Keratinocyte (primary cell): Measurements from ENCODE around the gene RNF149. TPM values are rescaled to one million over a fixed set of nuclear protein-coding genes. Genes with fewer than 3 reads are reported as not detected.

Experiments used
- DNase-seq: peaks from one replicate; pipeline ENCODE4 v3.0.0-alpha.2; 2011; ENCODE audit warnings: low read depth, missing footprints, low spot score
- FAIRE-seq: peaks from 2 replicates; lab custom pipeline; 2011; peaks lifted over from hg19 to GRCh38; lab: Jason Lieb, UNC
- H2AFZ ChIP-seq: 2 replicates; pipeline ENCODE4 v1.6.0; 2012; ENCODE audit warnings: low read length, control low read depth, inconsistent platforms; ENCODE audit not compliant: control insufficient read depth
- H3K27ac ChIP-seq: 2 replicates; pipeline ENCODE4 v1.5.1; 2011; ENCODE audit warnings: low read length; ENCODE audit not compliant: control insufficient read depth, insufficient read depth
- H3K27me3 ChIP-seq: 3 replicates; pipeline ENCODE4 v1.6.0; 2011; ENCODE audit warnings: low read length; ENCODE audit not compliant: control insufficient read depth, insufficient read depth; ENCODE audit errors: extremely low read depth
- H3K36me3 ChIP-seq, 2 experiments: 2 replicates in 1 of 2; 3 replicates in 1 of 2; pipeline ENCODE4 v1.5.1; 2011; ENCODE audit warnings: low read length in 2 of 2, mild to moderate bottlenecking in 1 of 2; ENCODE audit not compliant: control insufficient read depth in 2 of 2, insufficient read depth in 2 of 2; ENCODE audit errors: extremely low read depth in 1 of 2
- H3K4me1 ChIP-seq: 3 replicates; pipeline ENCODE4 v1.5.1; 2011; ENCODE audit warnings: low read length; ENCODE audit not compliant: control insufficient read depth, insufficient read depth; ENCODE audit errors: extremely low read depth
- H3K4me2 ChIP-seq: 3 replicates; pipeline ENCODE4 v1.6.0; 2011; ENCODE audit warnings: low read depth, low read length; ENCODE audit not compliant: control insufficient read depth, insufficient read depth; ENCODE audit errors: extremely low read depth
- H3K4me3 ChIP-seq, 3 experiments: fragments of 200-600 bp in 1 of 3; sonication (generic) in 1 of 3; 2 replicates in 2 of 3; 3 replicates in 1 of 3; pipeline ENCODE4 v1.5.1; 2011 to 2016; ENCODE audit warnings: low read length in 3 of 3, mild to moderate bottlenecking in 3 of 3, control low read depth in 2 of 3, inconsistent platforms in 1 of 3, low read depth in 1 of 3, mixed read lengths in 1 of 3, mixed run types in 1 of 3, moderate library complexity in 1 of 3; ENCODE audit not compliant: control insufficient read depth in 2 of 3, insufficient read depth in 2 of 3; ENCODE audit errors: extremely low read depth in 1 of 3
- H3K79me2 ChIP-seq: 2 replicates; pipeline ENCODE4 v1.6.0; 2012; ENCODE audit warnings: low read length; ENCODE audit not compliant: control insufficient read depth, insufficient read depth
- H3K9ac ChIP-seq: 3 replicates; pipeline ENCODE4 v1.6.0; 2011; ENCODE audit warnings: low read length; ENCODE audit not compliant: control insufficient read depth, insufficient read depth; ENCODE audit errors: extremely low read depth
- H3K9me1 ChIP-seq: 3 replicates; pipeline ENCODE4 v1.6.0; 2011; ENCODE audit warnings: low read length; ENCODE audit not compliant: control insufficient read depth, insufficient read depth; ENCODE audit errors: extremely low read depth
- H3K9me3 ChIP-seq: 2 replicates; pipeline ENCODE4 v1.5.1; 2012; ENCODE audit warnings: low read depth, low read length; ENCODE audit not compliant: control insufficient read depth
- H4K20me1 ChIP-seq: 3 replicates; pipeline ENCODE4 v1.6.0; 2011; ENCODE audit warnings: low read length; ENCODE audit not compliant: control insufficient read depth, insufficient read depth; ENCODE audit errors: extremely low read depth
- EZH2 ChIP-seq: IDR thresholded peaks from one replicate; pipeline ENCODE4 v1.6.1; 2012; ENCODE audit warnings: inconsistent platforms, mild to moderate bottlenecking, low read length, moderate library complexity
- dilution Hi-C: fragments of 300-500 bp; cut with MboI; formaldehyde crosslinking; loops from one replicate; pipeline ENCODE4 v1.7.0; 2020; ENCODE audit warnings: low sequenced_read_pairs; ENCODE audit not compliant: extremely low pct_ligation_motif_present
- polyA plus RNA-seq, 5 experiments: library from polyadenylated mRNA; depleted of rRNA in 3 of 5; stranded (reverse) in 3 of 5; stranded (forward) in 1 of 5; unstranded in 1 of 5; fragments of >200 nt; gene quantifications; 1 replicate in 1 of 5; 2 replicates in 3 of 5; 3 replicates in 1 of 5; pipeline versions ENCODE4 v1.2.1 to v1.2.3, GENCODE V29; 2011 to 2012; ENCODE audit warnings: missing spikeins in 2 of 5, low read depth in 1 of 5, low replicate concordance in 1 of 5
- TF ChIP-seq, protein P1 (sequence below), 3 experiments: IDR thresholded peaks in 1 of 3; conservative IDR thresholded peaks in 1 of 3; optimal IDR thresholded peaks in 1 of 3; 2 replicates in 2 of 3; 3 replicates in 1 of 3; pipeline versions ENCODE3 to v1.5.1; 2011; ENCODE audit warnings: low read length in 3 of 3, mild to moderate bottlenecking in 3 of 3, moderate library complexity in 2 of 3, control low read depth in 1 of 3, inconsistent platforms in 1 of 3; ENCODE audit not compliant: insufficient read depth in 2 of 3; ENCODE audit errors: extremely low read depth in 1 of 3

Gene RNF149
- polyA plus RNA-seq, 1 donor (not counting 4 experiments of a cell fraction or from before 2014, with no cell fraction given): 68.0 TPM

DNA sequence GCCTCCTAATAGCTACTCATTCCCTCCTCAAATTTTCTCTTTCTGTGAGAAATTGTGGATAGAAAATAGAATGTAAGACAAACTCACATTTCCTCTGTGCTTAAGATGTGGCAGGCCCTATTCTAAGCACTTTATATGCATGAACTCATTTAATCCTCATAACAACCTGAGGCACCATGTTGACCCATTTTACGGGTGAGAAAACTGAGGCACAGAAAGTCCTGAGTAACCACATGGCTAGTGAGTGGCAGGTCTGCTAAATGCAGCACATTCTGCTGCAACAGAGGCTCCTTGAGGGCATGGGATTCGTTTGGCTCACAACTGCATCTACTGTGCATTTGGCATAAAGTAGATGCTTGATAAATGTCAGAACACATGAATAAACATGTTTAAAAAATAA lies 22.7 kb upstream of the RNF149 start:
- Histone ChIP-seq H3K9me1 (no peaks in the 10 kb centered on the region), H3K27ac (peak overlapping the region; percentile 54), H3K4me3 (no peak overlapping the region), H3K79me2 (no peaks in the 10 kb centered on the region), H3K36me3 (no peaks in the 10 kb centered on the region), H3K27me3 (no peaks in the 10 kb centered on the region), H2AFZ (peak overlapping the region; percentile 80), H3K9me3 (no peaks in the 10 kb centered on the region), H4K20me1 (no peaks in the 10 kb centered on the region), H3K4me1 (peaks cover 35% of the 10 kb centered on the region), H3K9ac (no peak overlapping the region), H3K4me2 (peak overlapping the region; percentile 67)
- FAIRE-seq (no peak), DNase-seq (no peak)
- TF ChIP-seq EZH2: no peak
- TF ChIP-seq, protein P1, sequence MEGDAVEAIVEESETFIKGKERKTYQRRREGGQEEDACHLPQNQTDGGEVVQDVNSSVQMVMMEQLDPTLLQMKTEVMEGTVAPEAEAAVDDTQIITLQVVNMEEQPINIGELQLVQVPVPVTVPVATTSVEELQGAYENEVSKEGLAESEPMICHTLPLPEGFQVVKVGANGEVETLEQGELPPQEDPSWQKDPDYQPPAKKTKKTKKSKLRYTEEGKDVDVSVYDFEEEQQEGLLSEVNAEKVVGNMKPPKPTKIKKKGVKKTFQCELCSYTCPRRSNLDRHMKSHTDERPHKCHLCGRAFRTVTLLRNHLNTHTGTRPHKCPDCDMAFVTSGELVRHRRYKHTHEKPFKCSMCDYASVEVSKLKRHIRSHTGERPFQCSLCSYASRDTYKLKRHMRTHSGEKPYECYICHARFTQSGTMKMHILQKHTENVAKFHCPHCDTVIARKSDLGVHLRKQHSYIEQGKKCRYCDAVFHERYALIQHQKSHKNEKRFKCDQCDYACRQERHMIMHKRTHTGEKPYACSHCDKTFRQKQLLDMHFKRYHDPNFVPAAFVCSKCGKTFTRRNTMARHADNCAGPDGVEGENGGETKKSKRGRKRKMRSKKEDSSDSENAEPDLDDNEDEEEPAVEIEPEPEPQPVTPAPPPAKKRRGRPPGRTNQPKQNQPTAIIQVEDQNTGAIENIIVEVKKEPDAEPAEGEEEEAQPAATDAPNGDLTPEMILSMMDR (optimal IDR thresholded peaks at IDR 0.05 in 1 of 3, IDR thresholded peaks at IDR 0.05 in 1 of 3, conservative IDR thresholded peaks at IDR 0.05 in 1 of 3; ENCODE audit: extremely low read depth in 1 of 3, insufficient read depth in 2 of 3, low read length in 3 of 3): no peak
- dilution Hi-C loops: no loop called here

DNA sequence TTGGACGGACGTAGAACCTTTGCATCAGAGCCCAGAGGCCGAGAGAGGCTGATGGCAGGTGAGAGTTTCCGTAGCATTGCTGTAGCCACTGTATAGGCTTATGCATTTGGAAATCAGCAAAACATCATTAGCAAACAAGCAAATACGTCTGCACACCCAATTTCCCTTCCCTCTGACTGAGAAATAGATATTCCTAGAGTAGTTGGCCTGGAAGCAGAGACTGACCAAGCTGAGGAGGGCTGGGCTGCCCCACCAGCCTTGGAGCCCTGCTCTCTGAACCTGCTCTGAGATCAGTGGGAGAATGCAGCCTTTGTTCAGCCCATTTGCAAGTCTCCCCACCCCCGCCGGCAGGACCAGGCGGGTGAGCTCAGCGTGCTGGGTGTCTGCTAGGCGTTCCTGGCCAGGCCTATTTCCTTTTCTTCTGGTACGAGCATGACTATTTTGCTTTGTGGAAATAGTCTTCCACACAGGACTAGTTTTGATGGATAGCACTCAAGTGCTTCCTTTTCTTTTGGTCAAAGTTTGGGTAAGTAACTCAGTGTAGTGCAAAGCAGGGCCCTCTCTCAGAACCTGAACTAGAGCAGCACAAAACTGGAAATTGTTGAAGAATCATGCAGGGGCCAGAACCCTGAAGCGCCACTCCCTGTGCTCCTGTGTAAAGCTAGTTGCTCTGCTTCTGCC lies 21.9 kb upstream of the RNF149 start:
- H3K27me3 ChIP-seq: no peaks in the 10 kb centered on the region
- dilution Hi-C loops: no loop called here
- TF ChIP-seq, protein P1 (optimal IDR thresholded peaks at IDR 0.05 in 1 of 3, IDR thresholded peaks at IDR 0.05 in 1 of 3, conservative IDR thresholded peaks at IDR 0.05 in 1 of 3; ENCODE audit: extremely low read depth in 1 of 3, insufficient read depth in 2 of 3, low read length in 3 of 3): no peak
- H2AFZ ChIP-seq: peak overlapping the region; percentile 80
- H3K9me1 ChIP-seq: no peaks in the 10 kb centered on the region
- H3K4me1 ChIP-seq: peaks cover 35% of the 10 kb centered on the region
- no peaks in the 10 kb centered on the region for H3K9me3 ChIP-seq
- H3K9ac ChIP-seq: peak overlapping the region; percentile 36
- H4K20me1 ChIP-seq: no peaks in the 10 kb centered on the region
- no peaks in the 10 kb centered on the region for H3K79me2 ChIP-seq
- H3K4me2 ChIP-seq: peak overlapping the region; percentile 67
- peak; percentile 76 for FAIRE-seq
- H3K4me3 ChIP-seq: no peak overlapping the region
- no peak for DNase-seq
- H3K36me3 ChIP-seq: no peaks in the 10 kb centered on the region
- H3K27ac ChIP-seq: peak overlapping the region; percentile 54
